Activated T-helper 1 cell treated with anti-CD3 and anti-CD28 coated beads, Interleukin-12 subunit alpha, Interleukin-12 subunit beta, Interleukin-2, Interleukin-4 antibody, amounts not matched to agents 30 ng/mL and 10 ng/mL and 1 ng/mL, durations not matched to agents 14 hours and 24 hours and 36 hours (primary cell): ENCODE measurements around the gene OR2T6. TPM values are rescaled to one million over a fixed set of nuclear protein-coding genes. Genes with fewer than 3 reads are reported as not detected.
"Not testable (repeated sequence)": the region's sequence is repeated elsewhere in the genome, so short reads cannot be mapped to it uniquely, and the experiment has no call there.

Source experiments
- DNase-seq: peaks from one replicate; pipeline ENCODE4 v3.0.0; 2021; ENCODE audit warnings: low spot score
- H3K27ac Mint-ChIP-seq: one replicate; pipeline ENCODE4 v1.8.0; 2021; ENCODE audit warnings: mild to moderate bottlenecking, mixed read lengths
- H3K27me3 Mint-ChIP-seq: one replicate; pipeline ENCODE4 v1.8.0; 2022; ENCODE audit warnings: mild to moderate bottlenecking, moderate library complexity, mixed read lengths; ENCODE audit not compliant: insufficient read depth
- H3K36me3 Mint-ChIP-seq: one replicate; pipeline ENCODE4 v1.8.0; 2021; ENCODE audit warnings: low read depth, mixed read lengths
- H3K4me1 Mint-ChIP-seq: one replicate; pipeline ENCODE4 v1.8.0; 2021; ENCODE audit warnings: low read depth, mixed read lengths
- H3K4me3 Mint-ChIP-seq: one replicate; pipeline ENCODE4 v1.8.0; 2021; ENCODE audit warnings: mild to moderate bottlenecking, moderate library complexity, mixed read lengths
- H3K9me3 Mint-ChIP-seq: one replicate; pipeline ENCODE4 v1.8.0; 2021; ENCODE audit warnings: mixed read lengths
- intact Hi-C: fragments of 100-400 bp; cut with micrococcal nuclease; formaldehyde crosslinking; loops from one replicate; pipeline ENCODE4 v1.15.1; 2024
- total RNA-seq: library from RNA; stranded (reverse); gene quantifications from 2 replicates; pipeline ENCODE4 v1.2.3, GENCODE V29; 2022

The OR2T6 gene
- total RNA-seq, 1 donor from 2014 or later = not detected

DNA sequence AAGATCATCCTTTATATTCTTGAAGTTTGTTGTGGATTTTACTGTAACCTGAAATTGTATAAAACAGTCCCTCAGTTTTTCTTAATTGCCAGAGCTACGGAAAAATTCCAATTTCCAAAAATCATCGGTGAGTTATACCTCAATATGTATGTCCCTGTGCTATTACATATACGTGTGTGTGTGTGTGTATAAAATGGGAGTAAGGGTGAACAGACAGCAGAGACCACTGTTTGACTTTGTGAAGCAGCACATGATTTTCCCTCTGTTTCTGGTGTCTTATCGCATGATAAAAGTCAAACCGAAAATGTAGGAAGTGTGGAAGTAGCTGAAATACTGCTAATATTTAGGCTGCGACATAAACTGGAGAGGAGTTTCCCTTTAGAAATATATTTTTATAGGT, 28.5 kb downstream of the OR2T6 start:
- Mint-ChIP-seq H3K4me3 (no peak overlapping the region), H3K27me3 (peaks cover 2% of the 10 kb centered on the region), H3K36me3 (no peaks in the 10 kb centered on the region), H3K9me3 (peaks cover 5% of the 10 kb centered on the region), H3K4me1 (no peaks in the 10 kb centered on the region), H3K27ac (no peak overlapping the region)
- no peak for DNase-seq
- intact Hi-C loops = loop anchor here (1.0 to 10.0 kb wide), 3 partner anchors 211 to 403 kb away; no protein-coding TSS in a partner anchor

GRCh38 chr1:248406721-248407692, 31.5 kb downstream of the OR2T6 start:
- intact Hi-C loops = loop anchor here (10.0 kb wide), 1 partner anchor 208 kb away; no protein-coding TSS in a partner anchor
- no peak for DNase-seq
- no peaks in the 10 kb centered on the region for H3K36me3 Mint-ChIP-seq
- H3K4me3 Mint-ChIP-seq = no peak overlapping the region
- no peaks in the 10 kb centered on the region for H3K4me1 Mint-ChIP-seq
- no peaks in the 10 kb centered on the region for H3K27me3 Mint-ChIP-seq
- peaks cover 19% of the 10 kb centered on the region for H3K9me3 Mint-ChIP-seq
- no peak overlapping the region for H3K27ac Mint-ChIP-seq

DNA sequence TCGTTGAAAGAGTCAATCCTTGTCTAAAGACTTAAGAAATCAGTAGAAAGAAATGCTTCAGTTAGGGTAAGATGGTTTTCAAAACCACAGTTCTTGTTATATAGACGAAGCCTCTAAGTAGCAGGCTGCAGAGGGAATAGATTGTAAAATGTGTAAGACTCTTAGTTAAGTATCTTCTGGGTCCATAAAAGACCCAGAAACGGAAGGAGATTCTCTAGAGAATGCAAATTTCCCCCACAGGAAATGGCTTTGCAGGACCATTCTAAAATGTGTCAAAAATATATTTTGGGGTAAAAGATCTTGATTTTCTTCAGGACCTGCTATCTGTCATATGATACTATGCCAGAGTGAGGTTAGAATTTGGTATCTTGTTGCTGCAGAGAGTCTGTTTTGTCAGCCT, 40.7 kb downstream of the OR2T6 start:
- Mint-ChIP-seq H3K4me1 (peaks cover 5% of the 10 kb centered on the region), H3K9me3 (peaks cover 12% of the 10 kb centered on the region), H3K27ac (no peak overlapping the region), H3K27me3 (no peaks in the 10 kb centered on the region), H3K36me3 (no peaks in the 10 kb centered on the region), H3K4me3 (no peak overlapping the region)
- intact Hi-C loops = no loop called here
- no peak for DNase-seq

GRCh38 chr1:248417854-248418253, 42.3 kb downstream of the OR2T6 start:
- Mint-ChIP-seq H3K27ac (no peak overlapping the region), H3K4me1 (peaks cover 5% of the 10 kb centered on the region), H3K9me3 (peaks cover 19% of the 10 kb centered on the region), H3K4me3 (no peak overlapping the region), H3K27me3 (no peaks in the 10 kb centered on the region), H3K36me3 (no peaks in the 10 kb centered on the region)
- no peak for DNase-seq
- intact Hi-C loops = no loop called here

- Mint-ChIP-seq H3K36me3 (no peaks in the 10 kb centered on the region), H3K4me1 (no peaks in the 10 kb centered on the region), H3K9me3 (peaks cover 23% of the 10 kb centered on the region), H3K27ac (no peak overlapping the region), H3K4me3 (no peak overlapping the region), H3K27me3 (peaks cover 2% of the 10 kb centered on the region)
- no peak for DNase-seq
- intact Hi-C loops = no loop called here
These were observed 45.8 kb downstream of the OR2T6 start for GRCh38 chr1:248421384-248421783.

GRCh38 chr1:248427526-248428191, 52.1 kb downstream of the OR2T6 start:
- H3K36me3 Mint-ChIP-seq, H3K4me1 Mint-ChIP-seq, H3K4me3 Mint-ChIP-seq, H3K27me3 Mint-ChIP-seq, DNase-seq, intact Hi-C loops, H3K27ac Mint-ChIP-seq, H3K9me3 Mint-ChIP-seq: not testable (repeated sequence)

DNA sequence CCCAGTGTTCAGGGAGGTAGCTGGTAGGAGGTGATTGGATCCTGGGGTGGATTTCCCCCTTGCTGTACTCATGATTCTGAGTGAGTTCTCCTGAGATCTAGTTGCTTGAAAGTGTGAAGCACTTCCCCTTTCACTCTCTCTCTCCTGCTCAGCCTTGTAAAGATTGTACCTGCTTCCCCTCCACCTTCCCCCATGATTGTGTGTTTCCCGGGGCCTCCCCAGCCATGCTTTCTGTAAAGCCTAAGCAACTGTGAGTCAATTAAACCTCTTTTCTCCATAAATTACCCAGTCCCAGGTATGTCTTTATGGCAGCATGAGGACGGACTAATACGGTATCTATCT, 52.6 kb downstream of the OR2T6 start:
- H3K4me3 Mint-ChIP-seq, DNase-seq, H3K27ac Mint-ChIP-seq, H3K9me3 Mint-ChIP-seq, H3K36me3 Mint-ChIP-seq, intact Hi-C loops, H3K27me3 Mint-ChIP-seq, H3K4me1 Mint-ChIP-seq: not testable (repeated sequence)

GRCh38 chr1:248431683-248432082, 56.1 kb downstream of the OR2T6 start:
- H3K9me3 Mint-ChIP-seq, H3K36me3 Mint-ChIP-seq, DNase-seq, H3K4me3 Mint-ChIP-seq, H3K4me1 Mint-ChIP-seq, H3K27ac Mint-ChIP-seq, H3K27me3 Mint-ChIP-seq: not testable (repeated sequence)
- intact Hi-C loops = loop anchor here (5.0 kb wide), 1 partner anchor 226 kb away; the partner anchor contains the start of gene OR2T27

DNA sequence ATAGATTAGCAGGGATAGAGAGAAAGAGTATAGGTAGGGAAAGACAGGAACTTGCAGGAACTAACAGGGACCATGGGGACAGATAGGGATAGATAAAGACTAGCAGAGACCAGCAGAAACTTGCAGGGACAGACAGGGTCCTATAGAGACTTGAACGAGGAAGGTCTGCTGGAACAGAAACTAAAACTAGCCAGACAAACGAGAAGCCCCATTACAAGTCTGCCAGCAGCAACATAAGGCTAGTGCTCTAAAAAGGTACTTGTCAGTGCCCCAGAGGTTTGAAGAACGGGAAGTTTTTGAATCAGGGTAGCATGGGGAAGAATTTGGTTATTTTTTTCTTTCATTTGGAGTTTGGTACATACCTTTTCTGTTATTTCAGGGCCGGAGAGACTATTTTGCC, 56.7 kb downstream of the OR2T6 start:
- DNase-seq, H3K4me1 Mint-ChIP-seq, H3K9me3 Mint-ChIP-seq, H3K27ac Mint-ChIP-seq, H3K27me3 Mint-ChIP-seq, H3K4me3 Mint-ChIP-seq, H3K36me3 Mint-ChIP-seq: not testable (repeated sequence)
- intact Hi-C loops = loop anchor here (5.0 kb wide), 1 partner anchor 225 kb away; the partner anchor contains the start of gene OR2T27

DNA sequence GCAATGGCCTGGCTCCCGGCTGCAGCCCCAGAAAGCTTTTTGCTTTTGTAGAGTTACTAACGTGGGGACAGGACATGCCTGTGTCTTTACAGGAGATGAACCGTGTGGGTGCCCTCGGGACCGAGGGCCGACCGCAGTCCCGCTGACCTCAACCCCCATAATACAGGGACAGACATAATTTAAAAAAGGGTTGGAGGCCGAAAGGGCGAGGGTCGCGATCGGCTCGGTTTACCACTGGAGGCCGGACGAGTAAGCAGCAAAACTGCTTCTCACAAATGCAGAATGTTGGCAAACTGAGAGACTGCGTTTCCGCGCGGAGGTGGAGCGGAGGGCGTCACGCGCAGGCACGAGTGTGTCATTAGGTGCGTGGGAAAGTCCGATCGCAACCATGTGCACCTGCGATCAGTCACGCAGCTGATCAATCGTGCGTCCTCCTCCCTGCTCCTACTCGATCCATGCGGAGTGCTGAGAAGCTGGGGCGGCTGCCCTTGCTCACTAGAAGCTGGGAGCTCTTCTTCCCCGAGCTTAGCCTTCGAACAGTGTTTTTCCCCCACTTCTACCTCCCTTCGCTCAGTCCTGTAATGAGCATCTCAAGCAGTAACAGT, 58.4 kb downstream of the OR2T6 start:
- H3K4me3 Mint-ChIP-seq, H3K9me3 Mint-ChIP-seq, H3K27ac Mint-ChIP-seq: not testable (repeated sequence)

DNA sequence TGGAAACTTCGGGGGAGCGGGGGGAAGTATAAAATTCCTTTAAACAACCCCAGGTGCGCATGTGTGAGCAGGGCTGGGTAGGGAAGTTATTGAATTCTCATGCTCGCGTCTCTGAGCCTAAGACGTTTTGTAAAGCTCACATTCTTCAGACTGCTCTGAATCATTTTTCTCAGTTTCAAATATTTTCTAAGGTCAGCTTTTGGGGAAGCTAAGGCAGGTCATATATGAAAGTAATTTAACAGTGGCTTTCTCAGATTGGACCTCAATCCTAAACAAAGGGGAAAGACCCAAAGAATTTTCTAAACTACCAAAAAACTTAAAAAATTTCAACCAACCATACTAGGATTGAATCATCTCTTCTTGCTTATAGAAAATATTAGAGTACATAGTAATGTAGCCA, 59.4 kb downstream of the OR2T6 start:
- not testable (repeated sequence) for H3K4me1 Mint-ChIP-seq, H3K27ac Mint-ChIP-seq, DNase-seq, H3K27me3 Mint-ChIP-seq, H3K4me3 Mint-ChIP-seq, H3K36me3 Mint-ChIP-seq, H3K9me3 Mint-ChIP-seq
- intact Hi-C loops = loop anchor here (5.0 kb wide), 1 partner anchor 222 kb away; the partner anchor contains the start of gene OR2T27

More for the DNA sequence above, 58.4 kb downstream of the OR2T6 start:
- H3K27me3 Mint-ChIP-seq, H3K4me1 Mint-ChIP-seq, DNase-seq, H3K36me3 Mint-ChIP-seq: not testable (repeated sequence)
- intact Hi-C loops = loop anchor here (5.0 kb wide), 1 partner anchor 223 kb away; the partner anchor contains the start of gene OR2T27

GRCh38 chr1:248436303-248436702, 60.8 kb downstream of the OR2T6 start:
- H3K36me3 Mint-ChIP-seq, H3K9me3 Mint-ChIP-seq, H3K4me1 Mint-ChIP-seq, H3K27me3 Mint-ChIP-seq, intact Hi-C loops, DNase-seq, H3K27ac Mint-ChIP-seq, H3K4me3 Mint-ChIP-seq: not testable (repeated sequence)

GRCh38 chr1:248438668-248439067, 63.1 kb downstream of the OR2T6 start:
- H3K4me1 Mint-ChIP-seq, H3K27me3 Mint-ChIP-seq, H3K27ac Mint-ChIP-seq, DNase-seq, intact Hi-C loops, H3K4me3 Mint-ChIP-seq, H3K36me3 Mint-ChIP-seq, H3K9me3 Mint-ChIP-seq: not testable (repeated sequence)
